Subcutaneous adipose tissue (tissue), 4 donors: ENCODE data around the gene PLD1. TPM values are rescaled to one million over a fixed set of nuclear protein-coding genes. Genes with fewer than 3 reads are reported as not detected.

Experiments
- total RNA-seq, 4 donors: library from RNA; depleted of rRNA; stranded (reverse); fragments of >200 nt; gene quantifications; one replicate each; pipeline ENCODE4 v1.1.0, GENCODE V29; 2016
- TF ChIP-seq, protein P1 (sequence below): fragments of 450-650 bp; IDR thresholded peaks from one replicate; pipeline ENCODE4 v1.5.1; 2016; ENCODE audit warnings: low read depth, mild to moderate bottlenecking, control low read depth, antibody characterized with exemption, moderate library complexity

The PLD1 gene
- total RNA-seq, 4 donors from 2014 or later = 20.5 to 48.2 (median 26.9) TPM

DNA sequence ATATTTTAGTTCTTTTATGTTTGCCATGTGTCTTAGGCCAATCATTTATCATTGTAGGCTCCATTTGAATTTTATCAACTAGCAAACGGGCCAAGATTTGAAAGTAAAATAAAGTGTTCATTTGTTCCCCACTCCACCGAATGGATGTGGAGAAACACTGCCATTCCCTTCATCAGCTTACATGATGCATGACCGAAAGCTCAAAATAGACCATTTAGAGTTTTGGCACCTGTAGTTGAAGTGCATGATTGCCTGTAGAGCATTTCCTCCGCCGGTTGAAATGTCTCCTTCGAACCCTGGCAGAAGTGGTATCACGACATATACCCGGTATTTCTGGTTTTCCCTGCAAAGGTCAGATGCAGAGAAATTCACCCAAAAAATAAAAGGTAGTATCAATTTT lies 165.6 kb downstream of the PLD1 start:
- TF ChIP-seq, protein P1, sequence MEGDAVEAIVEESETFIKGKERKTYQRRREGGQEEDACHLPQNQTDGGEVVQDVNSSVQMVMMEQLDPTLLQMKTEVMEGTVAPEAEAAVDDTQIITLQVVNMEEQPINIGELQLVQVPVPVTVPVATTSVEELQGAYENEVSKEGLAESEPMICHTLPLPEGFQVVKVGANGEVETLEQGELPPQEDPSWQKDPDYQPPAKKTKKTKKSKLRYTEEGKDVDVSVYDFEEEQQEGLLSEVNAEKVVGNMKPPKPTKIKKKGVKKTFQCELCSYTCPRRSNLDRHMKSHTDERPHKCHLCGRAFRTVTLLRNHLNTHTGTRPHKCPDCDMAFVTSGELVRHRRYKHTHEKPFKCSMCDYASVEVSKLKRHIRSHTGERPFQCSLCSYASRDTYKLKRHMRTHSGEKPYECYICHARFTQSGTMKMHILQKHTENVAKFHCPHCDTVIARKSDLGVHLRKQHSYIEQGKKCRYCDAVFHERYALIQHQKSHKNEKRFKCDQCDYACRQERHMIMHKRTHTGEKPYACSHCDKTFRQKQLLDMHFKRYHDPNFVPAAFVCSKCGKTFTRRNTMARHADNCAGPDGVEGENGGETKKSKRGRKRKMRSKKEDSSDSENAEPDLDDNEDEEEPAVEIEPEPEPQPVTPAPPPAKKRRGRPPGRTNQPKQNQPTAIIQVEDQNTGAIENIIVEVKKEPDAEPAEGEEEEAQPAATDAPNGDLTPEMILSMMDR = no peak

DNA sequence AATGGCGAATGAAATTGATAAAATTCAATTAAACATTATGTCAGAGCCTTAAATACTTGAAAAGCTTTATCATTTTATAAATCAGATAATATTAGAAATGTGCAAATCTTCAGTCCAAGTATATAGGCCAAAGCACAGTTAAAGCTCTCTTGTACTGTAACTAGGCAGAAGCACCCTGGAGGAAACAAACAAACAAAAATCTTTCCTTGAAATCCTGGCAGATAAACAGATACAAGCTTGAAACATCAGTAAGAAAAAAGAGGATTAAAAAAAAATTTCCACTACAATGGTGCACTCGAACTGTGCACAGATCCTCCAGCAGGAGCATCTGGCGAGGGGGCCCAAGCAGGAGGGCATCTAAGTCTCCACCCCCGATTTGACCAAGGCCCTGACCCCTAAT lies 166.6 kb downstream of the PLD1 start:
- TF ChIP-seq, protein P1 = no peak

DNA sequence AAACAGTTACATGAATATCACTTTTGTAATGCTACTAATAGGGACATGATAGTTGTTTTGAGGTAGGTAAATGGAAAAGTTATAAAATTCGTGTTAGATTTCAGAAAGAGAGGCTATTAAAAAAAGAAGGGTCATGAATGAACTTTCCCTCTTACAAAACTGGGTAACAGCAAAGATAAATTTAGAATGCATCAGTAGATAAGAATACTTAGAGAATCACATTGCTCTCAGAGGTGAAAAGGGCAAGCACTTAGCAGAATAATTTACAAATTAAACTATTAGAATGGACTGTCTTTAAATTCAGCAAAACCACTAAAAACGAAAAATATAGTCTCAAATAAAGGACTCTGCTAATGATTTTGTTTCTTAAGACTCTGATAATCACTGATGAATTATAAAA lies 167.2 kb downstream of the PLD1 start:
- TF ChIP-seq, protein P1 = no peak

DNA sequence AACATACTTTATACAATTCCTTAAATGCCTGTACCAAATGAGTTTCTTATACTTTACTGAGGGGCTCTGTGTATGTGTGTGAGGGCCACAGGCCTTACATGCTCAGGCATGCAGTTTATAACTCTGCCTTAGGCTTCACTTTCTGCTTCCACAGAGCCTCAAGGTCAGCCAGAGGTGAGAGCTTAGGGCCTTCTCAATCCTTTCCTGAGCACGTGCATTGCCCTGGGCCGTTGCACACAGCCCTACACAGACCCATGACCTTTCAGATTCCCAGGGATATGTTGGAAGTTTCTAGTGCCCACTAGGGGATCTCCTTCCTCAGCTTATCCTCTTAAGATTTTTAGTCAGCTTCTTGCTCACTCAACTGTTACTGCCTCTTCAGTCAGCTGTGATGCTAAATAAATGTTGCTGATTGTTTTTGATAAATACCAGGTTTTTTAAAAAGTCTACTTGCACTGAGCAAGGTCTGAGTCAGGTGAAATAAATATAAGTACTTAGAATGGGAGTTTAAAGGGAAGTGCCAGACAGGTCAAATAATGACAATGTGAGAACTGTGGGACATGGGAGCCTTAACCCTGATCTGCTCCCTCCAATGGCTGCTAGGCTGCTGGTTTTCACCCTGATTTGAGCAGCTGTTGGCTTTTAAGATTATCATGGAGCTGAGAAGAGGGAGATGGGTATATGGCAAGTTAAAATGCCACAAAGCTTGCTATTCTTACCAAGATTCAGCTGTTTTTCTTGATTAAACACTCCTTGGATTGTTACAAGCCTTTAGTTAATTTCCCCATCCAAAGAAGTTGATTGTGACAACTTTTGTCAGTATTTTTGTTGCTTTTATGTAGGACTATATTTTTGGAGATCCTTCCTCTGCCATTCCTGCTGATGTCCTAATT lies 169.5 kb downstream of the PLD1 start:
- TF ChIP-seq, protein P1 = no peak

DNA sequence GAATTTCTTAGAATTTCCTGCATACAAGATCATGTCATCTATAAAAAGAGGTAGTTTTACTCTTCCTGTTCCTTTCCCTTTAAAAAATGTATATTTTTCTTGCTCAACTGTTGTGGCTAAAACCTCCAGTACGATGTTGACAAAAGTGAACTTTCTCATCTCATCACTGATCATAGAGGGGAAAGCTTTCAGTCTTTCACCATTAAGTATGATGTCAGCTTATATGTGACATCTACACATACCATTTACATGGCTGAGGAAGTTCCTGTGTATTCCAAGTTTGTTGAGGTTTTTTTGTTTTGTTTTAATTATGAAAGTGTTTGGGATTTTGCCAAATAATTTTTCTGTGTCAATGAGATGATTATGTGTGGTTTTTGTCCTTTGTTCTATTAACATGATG lies 173.6 kb downstream of the PLD1 start:
- TF ChIP-seq, protein P1 = no peak

DNA sequence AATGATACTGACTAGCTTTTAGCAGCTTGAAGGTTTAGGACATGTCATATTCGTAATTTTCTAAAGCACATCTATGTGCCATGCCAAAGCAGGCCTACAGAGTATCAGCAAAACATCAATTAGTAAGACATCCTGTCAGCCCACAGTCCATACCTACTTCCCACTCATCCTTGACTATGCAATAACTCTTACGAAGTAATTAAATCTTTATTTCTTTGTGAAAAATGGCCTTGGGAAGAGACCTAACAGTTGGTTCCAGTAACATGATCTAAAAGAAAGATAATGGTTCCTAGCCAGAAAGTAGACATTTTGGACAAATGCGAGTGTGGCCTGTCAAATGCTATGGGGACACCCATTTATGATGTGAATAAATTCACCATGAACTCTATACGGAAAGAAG lies 177.5 kb downstream of the PLD1 start:
- TF ChIP-seq, protein P1 = no peak

DNA sequence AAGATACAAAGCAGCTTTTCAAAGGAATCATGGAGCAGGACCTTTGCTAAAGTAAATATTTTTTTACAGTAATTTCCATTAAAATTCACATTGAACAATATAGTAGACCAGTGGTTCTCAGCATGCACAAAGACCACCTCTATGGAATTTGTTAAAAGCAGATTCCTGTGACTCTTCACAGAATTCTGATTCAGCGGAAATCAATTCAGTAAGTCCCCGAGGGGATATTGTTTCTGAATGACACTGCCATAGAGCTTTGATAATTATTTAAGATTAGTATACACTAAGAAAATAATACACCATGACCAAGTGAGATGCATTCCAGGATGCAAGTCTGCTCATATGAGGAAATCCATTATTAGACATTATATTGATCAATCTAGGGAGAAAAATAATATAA lies 188.2 kb downstream of the PLD1 start:
- TF ChIP-seq, protein P1 = no peak
